Mesenchymal stem cell (in vitro differentiated cells and primary cell): ENCODE data around the gene TLR2.

Source experiments
- DNase-seq: peaks from one replicate; pipeline ENCODE4 v3.0.0-alpha.2; 2013
- H2AFZ ChIP-seq: one replicate; pipeline ENCODE4 v1.6.1; 2013; ENCODE audit warnings: low read depth, mild to moderate bottlenecking, control low read depth, inconsistent platforms, low read length, moderate library complexity
- H2AK5ac ChIP-seq: 2 replicates; pipeline ENCODE4 v1.6.1; 2013; ENCODE audit warnings: low read length, moderate library complexity, mild to moderate bottlenecking, inconsistent platforms; ENCODE audit not compliant: severe bottlenecking
- H2BK120ac ChIP-seq: one replicate; pipeline ENCODE4 v1.6.1; 2013; ENCODE audit warnings: low read depth, mild to moderate bottlenecking, inconsistent platforms, low read length, moderate library complexity
- H2BK12ac ChIP-seq, 2 experiments: one replicate each; pipeline ENCODE4 v1.6.1; 2013; ENCODE audit warnings: inconsistent platforms in 2 of 2, low read length in 2 of 2, mild to moderate bottlenecking in 2 of 2, moderate library complexity in 2 of 2, control low read depth in 1 of 2
- H2BK15ac ChIP-seq: one replicate; pipeline ENCODE4 v1.6.1; 2013; ENCODE audit warnings: mild to moderate bottlenecking, low read depth, inconsistent platforms; ENCODE audit not compliant: poor library complexity, severe bottlenecking
- H2BK5ac ChIP-seq: 2 replicates; pipeline ENCODE4 v1.6.1; 2013; ENCODE audit warnings: low read depth, mild to moderate bottlenecking, low read length, control low read depth, inconsistent platforms; ENCODE audit not compliant: poor library complexity, severe bottlenecking
- H3K14ac ChIP-seq, 2 experiments: one replicate each; pipeline ENCODE4 v1.6.1; 2013; ENCODE audit warnings: inconsistent platforms in 2 of 2, low read length in 2 of 2, control low read depth in 1 of 2, mild to moderate bottlenecking in 1 of 2, moderate library complexity in 1 of 2
- H3K18ac ChIP-seq, 2 experiments: one replicate each; pipeline ENCODE4 v1.6.1; 2013; ENCODE audit warnings: inconsistent platforms in 2 of 2, low read length in 2 of 2, control low read depth in 1 of 2, low read depth in 1 of 2, mild to moderate bottlenecking in 1 of 2
- H3K23ac ChIP-seq, 2 experiments: one replicate each; pipeline ENCODE4 v1.6.1; 2013; ENCODE audit warnings: inconsistent platforms in 2 of 2, low read length in 2 of 2, mild to moderate bottlenecking in 2 of 2, moderate library complexity in 2 of 2, control low read depth in 1 of 2
- H3K27ac ChIP-seq: 2 replicates; pipeline ENCODE4 v1.5.1; 2013; ENCODE audit warnings: mild to moderate bottlenecking, moderate library complexity, low read length, control low read depth, inconsistent platforms; ENCODE audit not compliant: poor library complexity, severe bottlenecking
- H3K27me3 ChIP-seq, 2 experiments: 2 replicates each; pipeline versions ENCODE4 v1.6.1 to v1.7.0; 2013; ENCODE audit warnings: low read length in 2 of 2, mild to moderate bottlenecking in 2 of 2, moderate library complexity in 2 of 2, control low read depth in 1 of 2, inconsistent platforms in 1 of 2; ENCODE audit not compliant: control insufficient read depth in 1 of 2, insufficient read depth in 1 of 2
- H3K36me3 ChIP-seq, 2 experiments: 2 replicates each; pipeline versions ENCODE4 v1.6.1 to v1.7.0; 2013; ENCODE audit warnings: low read length in 2 of 2, control low read depth in 1 of 2, inconsistent platforms in 1 of 2, low read depth in 1 of 2, mild to moderate bottlenecking in 1 of 2; ENCODE audit not compliant: insufficient read depth in 2 of 2, control insufficient read depth in 1 of 2
- H3K4ac ChIP-seq, 2 experiments: one replicate each; pipeline ENCODE4 v1.6.1; 2013; ENCODE audit warnings: inconsistent platforms in 2 of 2, low read length in 2 of 2, mild to moderate bottlenecking in 2 of 2, moderate library complexity in 2 of 2, control low read depth in 1 of 2, low read depth in 1 of 2
- H3K4me1 ChIP-seq: 2 replicates; pipeline ENCODE4 v1.6.1; 2013; ENCODE audit warnings: low read depth, low read length, control low read depth; ENCODE audit not compliant: control insufficient read depth, insufficient read depth
- H3K4me2 ChIP-seq: 2 replicates; pipeline ENCODE4 v1.6.1; 2013; ENCODE audit warnings: low read length, mild to moderate bottlenecking, inconsistent platforms; ENCODE audit not compliant: poor library complexity, severe bottlenecking
- H3K4me3 ChIP-seq, 2 experiments: 2 replicates each; pipeline versions ENCODE4 v1.5.1 to v1.7.0; 2013; ENCODE audit warnings: low read length in 2 of 2, mild to moderate bottlenecking in 2 of 2, control low read depth in 1 of 2, low read depth in 1 of 2; ENCODE audit not compliant: insufficient read depth in 1 of 2
- H3K79me1 ChIP-seq: replicated peaks from 2 replicates; pipeline ENCODE4 v1.6.1; 2013; ENCODE audit warnings: mild to moderate bottlenecking, control low read depth, low read length, inconsistent platforms; ENCODE audit not compliant: poor library complexity, severe bottlenecking
- H3K9ac ChIP-seq: 2 replicates; pipeline ENCODE4 v1.7.0; 2013; ENCODE audit warnings: mild to moderate bottlenecking, low read length, moderate library complexity
- H3K9me3 ChIP-seq: 2 replicates; pipeline ENCODE4 v1.7.0; 2013; ENCODE audit warnings: mild to moderate bottlenecking, low read length; ENCODE audit not compliant: control insufficient read depth
- H4K8ac ChIP-seq: one replicate; pipeline ENCODE4 v1.6.1; 2013; ENCODE audit warnings: inconsistent platforms, mild to moderate bottlenecking, low read length, moderate library complexity
- H4K91ac ChIP-seq: one replicate; pipeline ENCODE4 v1.6.1; 2013; ENCODE audit warnings: mild to moderate bottlenecking, low read length, inconsistent platforms
- WGBS: methylation state at CpG from one replicate; pipeline ENCODE4 v1.1.7; 2013; ENCODE audit warnings: mixed read lengths; 5-methylcytosine and 5-hydroxymethylcytosine counted together

TLR2 gene

DNA sequence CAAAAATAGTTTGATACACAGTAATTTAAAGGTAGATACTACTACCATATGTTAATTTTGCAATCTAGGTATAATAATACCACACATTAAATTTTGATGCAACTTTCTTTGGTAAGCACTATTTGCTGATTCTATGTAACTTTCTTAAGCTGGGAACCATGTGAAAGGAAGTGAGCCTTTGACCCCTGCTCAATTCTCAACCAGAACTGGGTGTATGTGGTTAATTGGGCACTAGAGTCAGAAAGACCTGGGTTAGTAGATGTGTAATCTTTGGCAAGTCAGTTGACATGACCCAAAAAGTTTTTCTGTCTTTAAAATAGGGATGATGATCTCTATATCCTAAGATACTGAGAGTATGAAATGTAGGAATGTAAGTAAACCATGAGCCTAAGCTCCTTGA is 22.4 kb downstream of the TLR2 start:
- no peaks in the 10 kb centered on the region for H3K79me1 ChIP-seq
- H3K4ac ChIP-seq = no peak overlapping the region
- no peaks in the 10 kb centered on the region for H3K36me3 ChIP-seq
- no peaks in the 10 kb centered on the region for H3K9me3 ChIP-seq
- no peak overlapping the region for H2BK5ac ChIP-seq
- H4K91ac ChIP-seq = no peak overlapping the region
- no peak overlapping the region for H3K18ac ChIP-seq
- peaks cover 0 to 48% of the 10 kb centered on the region in 2 experiments for H3K27me3 ChIP-seq
- no peak for DNase-seq
- H2AK5ac ChIP-seq = no peak overlapping the region
- no peak overlapping the region for H3K23ac ChIP-seq
- H3K4me3 ChIP-seq = no peak overlapping the region
- no peak overlapping the region for H2AFZ ChIP-seq
- H2BK120ac ChIP-seq = no peak overlapping the region
- H3K4me1 ChIP-seq = no peaks in the 10 kb centered on the region
- H3K4me2 ChIP-seq = no peak overlapping the region
- no peak overlapping the region for H3K27ac ChIP-seq
- no peak overlapping the region for H2BK12ac ChIP-seq
- H4K8ac ChIP-seq = no peak overlapping the region
- H3K14ac ChIP-seq = no peak overlapping the region
- H3K9ac ChIP-seq = no peak overlapping the region
- H2BK15ac ChIP-seq = no peak overlapping the region

GRCh38 chr4:153710681-153711080 is 26.6 kb downstream of the TLR2 start:
- Histone ChIP-seq H2AK5ac (no peak overlapping the region), H2BK12ac (no peak overlapping the region)

GRCh38 chr4:153713866-153714646 is 30.0 kb downstream of the TLR2 start:
- H4K91ac ChIP-seq = no peak overlapping the region
- WGBS = 67% methylated on average over 1 of the region's 2 CpGs

More at GRCh38 chr4:153710681-153711080, 26.6 kb downstream of the TLR2 start:
- no peak overlapping the region for H3K14ac ChIP-seq
- H3K4me1 ChIP-seq = no peaks in the 10 kb centered on the region
- peaks cover 0 to 48% of the 10 kb centered on the region in 2 experiments for H3K27me3 ChIP-seq
- H3K27ac ChIP-seq = no peak overlapping the region
- H3K4me3 ChIP-seq = no peak overlapping the region
- no peak overlapping the region for H3K4ac ChIP-seq
- H2BK15ac ChIP-seq = no peak overlapping the region
- H3K9me3 ChIP-seq = no peaks in the 10 kb centered on the region
- no peak for DNase-seq
- WGBS = no CpG with 5 or more reads among the region's 1 CpG
- no peak overlapping the region for H3K23ac ChIP-seq
- no peak overlapping the region for H3K18ac ChIP-seq
- no peaks in the 10 kb centered on the region for H3K36me3 ChIP-seq
- no peak overlapping the region for H2BK5ac ChIP-seq
- H3K4me2 ChIP-seq = no peak overlapping the region
- no peak overlapping the region for H4K91ac ChIP-seq
- H2BK120ac ChIP-seq = no peak overlapping the region
- H3K79me1 ChIP-seq = no peaks in the 10 kb centered on the region
- H3K9ac ChIP-seq = no peak overlapping the region
- no peak overlapping the region for H4K8ac ChIP-seq
- H2AFZ ChIP-seq = no peak overlapping the region

DNA sequence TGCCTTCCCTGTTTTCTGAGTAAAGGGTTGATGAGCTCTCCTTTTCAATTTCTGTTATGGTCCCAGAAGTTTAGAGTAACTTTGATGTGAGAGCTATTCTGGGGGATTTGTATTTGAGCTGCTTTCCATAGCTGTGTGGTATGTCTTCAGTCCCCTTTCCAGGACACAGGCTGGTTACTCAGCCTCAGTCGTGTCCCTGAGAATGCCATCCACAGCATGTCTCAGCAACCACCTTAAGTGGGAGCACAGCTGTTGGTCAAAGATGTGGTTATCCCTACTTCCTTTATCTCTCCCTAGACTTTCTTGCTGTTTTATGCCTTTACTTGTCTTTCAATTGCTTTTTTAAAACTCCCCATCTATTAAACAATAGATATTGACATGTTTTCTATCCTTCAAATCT is 38.0 kb downstream of the TLR2 start:
- no peak overlapping the region for H2BK15ac ChIP-seq
- no peaks in the 10 kb centered on the region for H3K4me1 ChIP-seq
- DNase-seq = no peak
- no peak overlapping the region for H2AFZ ChIP-seq
- no peak overlapping the region for H3K4me3 ChIP-seq
- no peak overlapping the region for H4K91ac ChIP-seq
- H3K14ac ChIP-seq = no peak overlapping the region
- H2AK5ac ChIP-seq = no peak overlapping the region
- no peak overlapping the region for H3K23ac ChIP-seq
- peaks cover 0 to 45% of the 10 kb centered on the region in 2 experiments for H3K27me3 ChIP-seq
- no peak overlapping the region for H3K4me2 ChIP-seq
- no peak overlapping the region for H2BK12ac ChIP-seq
- H3K79me1 ChIP-seq = no peaks in the 10 kb centered on the region
- H3K4ac ChIP-seq = no peak overlapping the region
- H2BK120ac ChIP-seq = no peak overlapping the region
- H3K27ac ChIP-seq = no peak overlapping the region
- no peak overlapping the region for H3K9ac ChIP-seq
- WGBS = 44% methylated on average over 1 of the region's 1 CpG
- H3K18ac ChIP-seq = no peak overlapping the region
- no peaks in the 10 kb centered on the region for H3K9me3 ChIP-seq
- no peaks in the 10 kb centered on the region for H3K36me3 ChIP-seq
- no peak overlapping the region for H2BK5ac ChIP-seq
- no peak overlapping the region for H4K8ac ChIP-seq

More at GRCh38 chr4:153713866-153714646, 30.0 kb downstream of the TLR2 start:
- no peak overlapping the region for H2BK120ac ChIP-seq
- no peak overlapping the region for H2BK15ac ChIP-seq
- H2AK5ac ChIP-seq = no peak overlapping the region
- H4K8ac ChIP-seq = no peak overlapping the region
- H3K27ac ChIP-seq = no peak overlapping the region
- no peak overlapping the region for H3K18ac ChIP-seq
- H3K9me3 ChIP-seq = no peaks in the 10 kb centered on the region
- H3K14ac ChIP-seq = no peak overlapping the region
- H3K23ac ChIP-seq = no peak overlapping the region
- H3K9ac ChIP-seq = no peak overlapping the region
- H3K4me2 ChIP-seq = no peak overlapping the region
- peaks cover 0 to 51% of the 10 kb centered on the region in 2 experiments for H3K27me3 ChIP-seq
- no peak overlapping the region for H3K4me3 ChIP-seq
- no peak for DNase-seq
- no peak overlapping the region for H2AFZ ChIP-seq
- no peak overlapping the region for H3K4ac ChIP-seq
- no peaks in the 10 kb centered on the region for H3K4me1 ChIP-seq
- H2BK12ac ChIP-seq = no peak overlapping the region
- H3K79me1 ChIP-seq = no peaks in the 10 kb centered on the region
- H3K36me3 ChIP-seq = no peaks in the 10 kb centered on the region
- H2BK5ac ChIP-seq = no peak overlapping the region
